Thyroid gland (tissue), 4 donors: ENCODE measurements around the gene DPEP1. TPM values are rescaled to one million over a fixed set of nuclear protein-coding genes. Genes with fewer than 3 reads are reported as not detected.

Source experiments
- DNase-seq, 2 donors: peaks; one replicate each; pipeline ENCODE4 v3.0.0-alpha.2; 2019
- H3K27ac ChIP-seq, 3 donors: fragments of 200-600 bp; sonication (generic); 1 replicate in 2 of 3; 2 replicates in 1 of 3; pipeline ENCODE4 v1.5.1; 2016 to 2019; ENCODE audit warnings: mild to moderate bottlenecking in 1 of 3, moderate library complexity in 1 of 3
- H3K27me3 ChIP-seq: fragments of 200-600 bp; sonication (generic); one replicate; pipeline ENCODE4 v1.5.1; 2019
- H3K36me3 ChIP-seq, 2 donors: fragments of 200-600 bp; sonication (generic); one replicate each; pipeline ENCODE4 v1.5.1; 2016 to 2019
- H3K4me1 ChIP-seq, 2 donors: fragments of 200-600 bp; sonication (generic); one replicate each; pipeline ENCODE4 v1.5.1; 2017 to 2019
- H3K4me3 ChIP-seq, 3 donors: fragments of 200-600 bp; sonication (generic); replicated peaks in 1 of 3; 1 replicate in 2 of 3; 2 replicates in 1 of 3; pipeline ENCODE4 v1.5.1; 2016; ENCODE audit warnings: mild to moderate bottlenecking in 1 of 3
- H3K9me3 ChIP-seq: fragments of 200-600 bp; sonication (generic); one replicate; pipeline ENCODE4 v1.5.1; 2017
- CTCF ChIP-seq, 6 experiments: fragments of 200-600 bp in 3 of 6; fragments of 450-650 bp in 3 of 6; sonication (generic) in 3 of 6; IDR thresholded peaks; one replicate each; pipeline ENCODE4 v1.5.1; 2016 to 2019; ENCODE audit warnings: antibody characterized with exemption in 6 of 6, mild to moderate bottlenecking in 2 of 6, inconsistent platforms in 1 of 6, moderate library complexity in 1 of 6
- POLR2A ChIP-seq, 2 donors: fragments of 450-650 bp; IDR thresholded peaks; one replicate each; pipeline ENCODE4 v1.6.1; 2017; ENCODE audit warnings: antibody characterized with exemption in 2 of 2, mild to moderate bottlenecking in 2 of 2, moderate library complexity in 1 of 2
- WGBS, 2 donors: methylation state at CpG; one replicate each; pipeline ENCODE4 v1.1.5; 2017; 5-methylcytosine and 5-hydroxymethylcytosine counted together
- intact Hi-C: fragments of 100-400 bp; cut with DNase I; formaldehyde crosslinking; loops from one replicate; pipeline ENCODE4 v1.15.1; 2023
- total RNA-seq, 4 donors: library from RNA; depleted of rRNA; stranded (reverse); fragments of >200 nt; gene quantifications; one replicate each; pipeline ENCODE4 v1.2.3, GENCODE V29; 2016

The DPEP1 gene
- total RNA-seq, 4 donors from 2014 or later: 0.29 to 5.0 (median 1.3) TPM

- Histone ChIP-seq H3K27me3 (no peaks in the 10 kb centered on the region), H3K4me3 (no peak overlapping the region), H3K9me3 (no peaks in the 10 kb centered on the region), H3K4me1 (peaks cover 0 to 9% of the 10 kb centered on the region in 2 donors), H3K27ac (no peak overlapping the region), H3K36me3 (no peaks in the 10 kb centered on the region)
- intact Hi-C loops: no loop called here
- DNase-seq: no peak
- WGBS, 2 donors: 49 to 64% methylated on average over 4 to 5 of the region's 5 CpGs
- no peak for TF ChIP-seq POLR2A (IDR thresholded peaks at IDR 0.05)
- no peak for TF ChIP-seq CTCF (IDR thresholded peaks at IDR 0.05)
Measured at GRCh38 chr16:89602952-89603590, 10.4 kb upstream of the DPEP1 start.

GRCh38 chr16:89604764-89605163, 8.7 kb upstream of the DPEP1 start:
- no peaks in the 10 kb centered on the region for H3K9me3 ChIP-seq
- no peaks in the 10 kb centered on the region for H3K27me3 ChIP-seq
- peaks cover 0 to 9% of the 10 kb centered on the region in 2 donors for H3K4me1 ChIP-seq
- WGBS, 2 donors: 85 to 92% methylated on average over 15 to 16 of the region's 16 CpGs
- no peak overlapping the region for H3K27ac ChIP-seq
- intact Hi-C loops: no loop called here
- TF ChIP-seq CTCF (IDR thresholded peaks at IDR 0.05) (no peak), POLR2A (IDR thresholded peaks at IDR 0.05) (no peak)
- DNase-seq: no peak
- H3K36me3 ChIP-seq: no peaks in the 10 kb centered on the region
- H3K4me3 ChIP-seq: no peak overlapping the region

GRCh38 chr16:89605186-89605970, 8.1 kb upstream of the DPEP1 start:
- Histone ChIP-seq H3K27ac (no peak overlapping the region), H3K9me3 (no peaks in the 10 kb centered on the region), H3K36me3 (no peaks in the 10 kb centered on the region), H3K4me1 (peaks cover 0 to 9% of the 10 kb centered on the region in 2 donors), H3K4me3 (no peak overlapping the region), H3K27me3 (no peaks in the 10 kb centered on the region)
- no peak for DNase-seq
- 93 to 96% methylated on average over 12 to 15 of the region's 34 CpGs for whole genome bisulfite sequencing, 2 donors
- intact Hi-C loops: no loop called here
- TF ChIP-seq CTCF (IDR thresholded peaks at IDR 0.05) (no peak), POLR2A (IDR thresholded peaks at IDR 0.05) (no peak)

GRCh38 chr16:89606006-89606405, 7.4 kb upstream of the DPEP1 start:
- 81 to 93% methylated on average over 5 to 9 of the region's 9 CpGs for WGBS, 2 donors
- no peak overlapping the region for H3K27ac ChIP-seq
- no peaks in the 10 kb centered on the region for H3K27me3 ChIP-seq

More at GRCh38 chr16:89606006-89606405, 7.4 kb upstream of the DPEP1 start:
- DNase-seq: no peak
- TF ChIP-seq CTCF (IDR thresholded peaks at IDR 0.05) (no peak), POLR2A (IDR thresholded peaks at IDR 0.05) (no peak)
- intact Hi-C loops: no loop called here
- H3K9me3 ChIP-seq: no peaks in the 10 kb centered on the region
- no peak overlapping the region for H3K4me3 ChIP-seq
- H3K4me1 ChIP-seq: peaks cover 0 to 9% of the 10 kb centered on the region in 2 donors
- H3K36me3 ChIP-seq: no peaks in the 10 kb centered on the region
